CD14-positive monocyte (primary cell): ENCODE results near the gene EPS15. TPM values are rescaled to one million over a fixed set of nuclear protein-coding genes. Genes with fewer than 3 reads are reported as not detected.

Experiments
- DNase-seq, 3 donors: peaks; one replicate each; pipeline ENCODE4 v3.0.0-alpha.2; 2011 to 2022
- H2AFZ ChIP-seq: 2 replicates; pipeline ENCODE4 v1.6.0; 2012; ENCODE audit warnings: mild to moderate bottlenecking, low read depth, low read length, inconsistent platforms; ENCODE audit not compliant: insufficient read depth, poor library complexity, severe bottlenecking
- H3K27ac ChIP-seq, 2 donors: 1 replicate in 1 of 2; 2 replicates in 1 of 2; pipeline ENCODE4 v1.5.1; 2012 to 2013; ENCODE audit warnings: low read length in 2 of 2, control low read depth in 1 of 2, inconsistent platforms in 1 of 2, low read depth in 1 of 2, mild to moderate bottlenecking in 1 of 2
- H3K27me3 ChIP-seq, 2 donors: one replicate each; pipeline versions ENCODE4 v1.6.0 to v1.6.1; 2011 to 2013; ENCODE audit warnings: low read length in 2 of 2; ENCODE audit not compliant: control insufficient read depth in 2 of 2, insufficient read depth in 2 of 2
- H3K36me3 ChIP-seq, 2 donors: replicated peaks in 1 of 2; 1 replicate in 1 of 2; 2 replicates in 1 of 2; pipeline versions ENCODE4 v1.5.1 to v1.6.1; 2012 to 2013; ENCODE audit warnings: low read length in 2 of 2, control low read depth in 1 of 2, inconsistent platforms in 1 of 2, mild to moderate bottlenecking in 1 of 2; ENCODE audit not compliant: insufficient read depth in 2 of 2, control insufficient read depth in 1 of 2
- H3K4me1 ChIP-seq, 2 donors: 1 replicate in 1 of 2; 2 replicates in 1 of 2; pipeline versions ENCODE4 v1.5.1 to v1.6.1; 2012 to 2013; ENCODE audit warnings: low read length in 2 of 2, control low read depth in 1 of 2, inconsistent platforms in 1 of 2, mild to moderate bottlenecking in 1 of 2, moderate library complexity in 1 of 2; ENCODE audit not compliant: insufficient read depth in 2 of 2, control insufficient read depth in 1 of 2
- H3K4me2 ChIP-seq: replicated peaks from 2 replicates; pipeline ENCODE3; 2012; ENCODE audit warnings: low read length, moderate library complexity, mild to moderate bottlenecking; ENCODE audit not compliant: poor library complexity, severe bottlenecking; ENCODE audit errors: extremely low read depth
- H3K4me3 ChIP-seq, 3 experiments: fragments of 200-600 bp in 1 of 3; sonication (generic) in 1 of 3; replicated peaks in 1 of 3; 1 replicate in 2 of 3; 2 replicates in 1 of 3; pipeline ENCODE4 v1.5.1; 2011 to 2013; ENCODE audit warnings: low read length in 3 of 3, mild to moderate bottlenecking in 3 of 3, control low read depth in 2 of 3, low read depth in 2 of 3, inconsistent platforms in 1 of 3, moderate library complexity in 1 of 3
- H3K79me2 ChIP-seq: 2 replicates; pipeline ENCODE4 v1.6.0; 2012; ENCODE audit warnings: mild to moderate bottlenecking, control low read depth, inconsistent platforms, low read length, moderate library complexity; ENCODE audit not compliant: insufficient read depth
- H3K9ac ChIP-seq: 2 replicates; pipeline ENCODE4 v1.6.0; 2017; ENCODE audit warnings: low read length, mild to moderate bottlenecking; ENCODE audit not compliant: insufficient read depth, poor library complexity, severe bottlenecking
- H3K9me3 ChIP-seq, 2 donors: replicated peaks in 1 of 2; 1 replicate in 1 of 2; 2 replicates in 1 of 2; pipeline versions ENCODE4 v1.5.1 to v1.6.1; 2012 to 2013; ENCODE audit warnings: low read length in 2 of 2, control low read depth in 1 of 2; ENCODE audit not compliant: control insufficient read depth in 1 of 2, insufficient read depth in 1 of 2
- H4K20me1 ChIP-seq: 2 replicates; pipeline ENCODE4 v1.6.0; 2012; ENCODE audit warnings: mild to moderate bottlenecking, low read length, control low read depth, moderate library complexity; ENCODE audit not compliant: insufficient read depth
- H3K27ac Mint-ChIP-seq, 7 donors: one replicate each; pipeline ENCODE4 v1.8.0; 2020; ENCODE audit warnings: mild to moderate bottlenecking in 7 of 7, mixed read lengths in 7 of 7, moderate library complexity in 6 of 7, inconsistent platforms in 2 of 7
- H3K27me3 Mint-ChIP-seq, 3 donors: one replicate each; pipeline ENCODE4 v1.8.0; 2021 to 2022; ENCODE audit warnings: low read depth in 3 of 3, mild to moderate bottlenecking in 3 of 3, mixed read lengths in 3 of 3, moderate library complexity in 3 of 3, inconsistent platforms in 1 of 3
- H3K36me3 Mint-ChIP-seq, 2 donors: one replicate each; pipeline ENCODE4 v1.8.0; 2020; ENCODE audit warnings: mixed read lengths in 2 of 2, inconsistent platforms in 1 of 2, mild to moderate bottlenecking in 1 of 2
- H3K4me1 Mint-ChIP-seq: one replicate; pipeline ENCODE4 v1.8.0; 2020; ENCODE audit warnings: mild to moderate bottlenecking, mixed read lengths
- H3K4me3 Mint-ChIP-seq, 2 donors: one replicate each; pipeline ENCODE4 v1.8.0; 2020; ENCODE audit warnings: mild to moderate bottlenecking in 2 of 2, mixed read lengths in 2 of 2, moderate library complexity in 1 of 2
- H3K9me3 Mint-ChIP-seq, 7 donors: one replicate each; pipeline ENCODE4 v1.8.0; 2020 to 2022; ENCODE audit warnings: mixed read lengths in 7 of 7, mild to moderate bottlenecking in 6 of 7, moderate library complexity in 6 of 7, inconsistent platforms in 2 of 7
- WGBS: methylation state at CpG from one replicate; pipeline ENCODE4 v1.1.5; 2013; ENCODE audit warnings: missing lambda C conversion rate; ENCODE audit not compliant: insufficient coverage; 5-methylcytosine and 5-hydroxymethylcytosine counted together
- intact Hi-C, 2 donors: fragments of 100-400 bp; cut with micrococcal nuclease; formaldehyde crosslinking; loops; one replicate each; pipeline versions ENCODE4 v1.15.0 to v1.15.1; 2023
- polyA plus RNA-seq, 3 donors: library from polyadenylated mRNA; depleted of rRNA in 1 of 3; unstranded in 2 of 3; stranded (reverse) in 1 of 3; fragments of 300-500 nt in 2 of 3; fragments of >200 nt in 1 of 3; fragmentation: Illumina TruSeq in 2 of 3; gene quantifications; 1 replicate in 2 of 3; 2 replicates in 1 of 3; pipeline ENCODE4 v1.2.3, GENCODE V29; 2012 to 2021
- TF ChIP-seq, protein P1 (sequence below): fragments of 200-600 bp; IDR thresholded peaks from one replicate; pipeline ENCODE4 v1.8.0; 2022; ENCODE audit warnings: antibody characterized with exemption, mild to moderate bottlenecking

Gene EPS15
- polyA plus RNA-seq, 3 donors: 26.7 to 53.6 (median 36.4) TPM

DNA sequence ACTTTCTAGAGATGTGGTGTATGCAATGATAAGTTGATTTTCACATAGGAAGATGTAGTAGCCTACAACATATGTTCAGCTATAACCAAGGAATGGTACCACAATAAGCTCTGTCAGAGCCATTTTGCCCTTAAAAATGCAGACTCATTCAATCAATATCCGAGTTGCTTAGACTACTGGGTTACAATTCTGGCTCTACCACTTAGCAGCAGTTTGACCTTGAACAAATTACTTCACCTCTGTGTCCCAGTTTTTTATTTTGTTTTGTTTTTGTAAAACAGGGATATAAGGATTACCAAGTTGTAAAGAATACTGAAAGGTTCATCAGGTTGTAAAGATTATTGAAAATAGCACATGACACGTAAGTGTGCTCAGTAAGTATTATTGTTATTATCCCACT, 9.3 kb downstream of the EPS15 start:
- H3K9ac ChIP-seq: no peak overlapping the region
- no peak overlapping the region for H2AFZ ChIP-seq
- no peaks in the 10 kb centered on the region for H3K27me3 ChIP-seq
- H3K27ac Mint-ChIP-seq: no peak overlapping the region
- H3K79me2 ChIP-seq: peaks cover 98% of the 10 kb centered on the region
- H3K9me3 ChIP-seq: no peaks in the 10 kb centered on the region
- intact Hi-C loops: loop anchor here in 1 of 2 donors (10.0 kb wide), 1 partner anchor 545 kb away; the partner anchor contains the start of gene FAF1
- H3K36me3 Mint-ChIP-seq: peaks cover 9 to 15% of the 10 kb centered on the region in 2 donors
- H3K27me3 Mint-ChIP-seq: no peaks in the 10 kb centered on the region
- peaks cover 2 to 25% of the 10 kb centered on the region in 2 donors for H3K4me1 ChIP-seq
- peaks cover 42% of the 10 kb centered on the region for H3K4me1 Mint-ChIP-seq
- H3K9me3 Mint-ChIP-seq: no peaks in the 10 kb centered on the region
- H4K20me1 ChIP-seq: peaks cover 99% of the 10 kb centered on the region
- H3K27ac ChIP-seq: no peak overlapping the region
- no peak overlapping the region for H3K4me3 Mint-ChIP-seq
- TF ChIP-seq, protein P1, sequence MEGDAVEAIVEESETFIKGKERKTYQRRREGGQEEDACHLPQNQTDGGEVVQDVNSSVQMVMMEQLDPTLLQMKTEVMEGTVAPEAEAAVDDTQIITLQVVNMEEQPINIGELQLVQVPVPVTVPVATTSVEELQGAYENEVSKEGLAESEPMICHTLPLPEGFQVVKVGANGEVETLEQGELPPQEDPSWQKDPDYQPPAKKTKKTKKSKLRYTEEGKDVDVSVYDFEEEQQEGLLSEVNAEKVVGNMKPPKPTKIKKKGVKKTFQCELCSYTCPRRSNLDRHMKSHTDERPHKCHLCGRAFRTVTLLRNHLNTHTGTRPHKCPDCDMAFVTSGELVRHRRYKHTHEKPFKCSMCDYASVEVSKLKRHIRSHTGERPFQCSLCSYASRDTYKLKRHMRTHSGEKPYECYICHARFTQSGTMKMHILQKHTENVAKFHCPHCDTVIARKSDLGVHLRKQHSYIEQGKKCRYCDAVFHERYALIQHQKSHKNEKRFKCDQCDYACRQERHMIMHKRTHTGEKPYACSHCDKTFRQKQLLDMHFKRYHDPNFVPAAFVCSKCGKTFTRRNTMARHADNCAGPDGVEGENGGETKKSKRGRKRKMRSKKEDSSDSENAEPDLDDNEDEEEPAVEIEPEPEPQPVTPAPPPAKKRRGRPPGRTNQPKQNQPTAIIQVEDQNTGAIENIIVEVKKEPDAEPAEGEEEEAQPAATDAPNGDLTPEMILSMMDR: no peak
- WGBS: 67% methylated on average over 1 of the region's 2 CpGs
- peaks cover 4 to 8% of the 10 kb centered on the region in 2 donors for H3K36me3 ChIP-seq
- no peak overlapping the region for H3K4me2 ChIP-seq
- DNase-seq: no peak
- H3K4me3 ChIP-seq: no peak overlapping the region

DNA sequence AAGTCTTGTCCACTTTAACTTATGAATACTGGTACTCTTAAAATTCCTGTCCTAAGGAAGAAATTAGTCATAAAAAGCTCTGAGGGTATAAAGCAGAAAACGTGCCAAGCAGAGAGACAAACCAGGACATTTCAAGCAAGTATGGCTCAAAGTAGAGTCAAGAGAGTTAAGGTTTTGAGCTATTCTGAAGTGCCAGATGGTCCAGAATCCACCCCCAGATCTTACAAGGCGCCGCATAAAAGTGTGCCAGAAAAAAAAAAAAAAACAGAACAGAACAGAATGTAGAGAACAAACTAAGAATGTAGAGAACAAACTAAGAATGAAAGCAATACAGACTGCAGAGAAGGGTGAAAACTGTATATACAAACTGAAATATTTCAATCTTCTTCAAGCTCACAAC, 12.5 kb downstream of the EPS15 start:
- no peak overlapping the region for H2AFZ ChIP-seq
- no CpG with 5 or more reads among the region's 3 CpGs for whole genome bisulfite sequencing
- no peak overlapping the region for H3K4me2 ChIP-seq
- H3K9ac ChIP-seq: no peak overlapping the region
- H3K36me3 Mint-ChIP-seq: peaks cover 24 to 31% of the 10 kb centered on the region in 2 donors
- H3K4me3 Mint-ChIP-seq: no peak overlapping the region
- H3K27ac Mint-ChIP-seq: peak overlapping the region in 3 of 7 donors; percentile 33 to 64 (median 40)
- H4K20me1 ChIP-seq: peaks cover 99% of the 10 kb centered on the region
- TF ChIP-seq, protein P1: no peak
- no peaks in the 10 kb centered on the region for H3K9me3 ChIP-seq
- peaks cover 0 to 4% of the 10 kb centered on the region in 2 donors for H3K4me1 ChIP-seq
- H3K79me2 ChIP-seq: peaks cover 98% of the 10 kb centered on the region
- H3K27me3 ChIP-seq: no peaks in the 10 kb centered on the region
- no peak overlapping the region for H3K27ac ChIP-seq
- DNase-seq: no peak
- peaks cover 4 to 34% of the 10 kb centered on the region in 2 donors for H3K36me3 ChIP-seq
- no peaks in the 10 kb centered on the region for H3K27me3 Mint-ChIP-seq
- H3K9me3 Mint-ChIP-seq: no peaks in the 10 kb centered on the region
- no peak overlapping the region for H3K4me3 ChIP-seq
- intact Hi-C loops: no loop called here
- peaks cover 26% of the 10 kb centered on the region for H3K4me1 Mint-ChIP-seq
